Measurements from ENCODE around the gene SASS6. TPM values are rescaled to one million over a fixed set of nuclear protein-coding genes. Genes with fewer than 3 reads are reported as not detected.

Gene SASS6
- total RNA-seq, 1 experiment from 2014 or later: 16.8 TPM

DNA sequence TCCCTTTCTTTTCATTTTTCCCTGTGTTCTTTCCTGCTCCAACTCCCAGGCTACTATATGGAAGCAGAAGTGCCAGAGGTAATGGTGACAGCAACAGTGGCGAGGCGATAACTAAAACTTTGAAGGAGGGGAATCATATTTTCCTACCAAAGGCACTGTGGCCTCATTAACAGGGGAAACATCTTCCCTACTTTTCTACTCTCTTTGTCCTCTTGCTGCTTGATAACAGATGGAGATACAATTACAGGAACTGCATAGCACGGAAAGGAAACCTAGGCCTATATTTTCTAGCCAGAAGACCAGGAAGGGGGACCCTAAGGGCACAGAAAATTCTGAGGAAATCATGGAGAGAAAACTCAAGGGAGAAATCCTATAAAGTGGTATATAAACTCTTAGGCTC, 42.3 kb downstream of the SASS6 start:
- Histone ChIP-seq H3K27me3 (replicated peaks; ENCODE audit: insufficient read depth, low read depth, low read length, poor library complexity) (no peaks in the 10 kb centered on the region), H3K4me1 (ENCODE audit: insufficient read depth, low read length, poor library complexity, severe bottlenecking) (no peaks in the 10 kb centered on the region), H3K9me3 (ENCODE audit: low read depth, low read length, poor library complexity, severe bottlenecking) (no peaks in the 10 kb centered on the region), H3K27ac (ENCODE audit: low read depth, low read length, poor library complexity, severe bottlenecking) (no peak overlapping the region), H3K36me3 (ENCODE audit: insufficient read depth, low read length, poor library complexity, severe bottlenecking) (peaks cover 15% of the 10 kb centered on the region), H3K4me3 (ENCODE audit: low read depth, low read length, poor library complexity, severe bottlenecking) (no peak overlapping the region)
- CTCF ChIA-PET: no interaction called here
- no peak for DNase-seq (ENCODE audit: low spot score)
- TF ChIP-seq, protein P1, sequence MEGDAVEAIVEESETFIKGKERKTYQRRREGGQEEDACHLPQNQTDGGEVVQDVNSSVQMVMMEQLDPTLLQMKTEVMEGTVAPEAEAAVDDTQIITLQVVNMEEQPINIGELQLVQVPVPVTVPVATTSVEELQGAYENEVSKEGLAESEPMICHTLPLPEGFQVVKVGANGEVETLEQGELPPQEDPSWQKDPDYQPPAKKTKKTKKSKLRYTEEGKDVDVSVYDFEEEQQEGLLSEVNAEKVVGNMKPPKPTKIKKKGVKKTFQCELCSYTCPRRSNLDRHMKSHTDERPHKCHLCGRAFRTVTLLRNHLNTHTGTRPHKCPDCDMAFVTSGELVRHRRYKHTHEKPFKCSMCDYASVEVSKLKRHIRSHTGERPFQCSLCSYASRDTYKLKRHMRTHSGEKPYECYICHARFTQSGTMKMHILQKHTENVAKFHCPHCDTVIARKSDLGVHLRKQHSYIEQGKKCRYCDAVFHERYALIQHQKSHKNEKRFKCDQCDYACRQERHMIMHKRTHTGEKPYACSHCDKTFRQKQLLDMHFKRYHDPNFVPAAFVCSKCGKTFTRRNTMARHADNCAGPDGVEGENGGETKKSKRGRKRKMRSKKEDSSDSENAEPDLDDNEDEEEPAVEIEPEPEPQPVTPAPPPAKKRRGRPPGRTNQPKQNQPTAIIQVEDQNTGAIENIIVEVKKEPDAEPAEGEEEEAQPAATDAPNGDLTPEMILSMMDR (conservative IDR thresholded peaks at IDR 0.05; ENCODE audit: low read depth, low read length): no peak
- TF ChIP-seq EZH2 (IDR thresholded peaks at IDR 0.05; ENCODE audit: borderline replicate concordance, low read depth, low read length, poor library complexity, severe bottlenecking): no peak
- POLR2A ChIA-PET (ENCODE audit: low non-redundant PET): no interaction called here
- intact Hi-C loops (cut with micrococcal nuclease; ENCODE audit: unreplicated experiment): no loop called here
- BruUV-seq (replicated peaks): no TSS peak

DNA sequence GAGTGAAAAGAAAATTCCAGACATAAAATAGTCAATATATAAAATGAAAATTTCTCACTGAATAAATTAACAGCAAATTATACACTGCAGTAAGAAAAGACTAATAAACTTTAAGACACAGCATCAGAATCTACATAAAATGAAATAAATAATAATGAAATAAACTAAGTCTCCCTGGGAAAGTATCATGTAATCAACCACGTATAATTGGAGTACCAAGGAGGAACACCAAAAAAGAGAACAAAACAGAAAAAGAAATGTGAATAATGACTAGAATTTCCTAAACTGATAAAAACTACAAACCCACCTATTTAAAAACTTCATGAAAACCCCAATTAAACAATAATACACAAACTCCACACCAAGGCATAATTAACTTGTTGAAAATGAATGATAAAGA, 43.6 kb downstream of the SASS6 start:
- ChIA-PET CTCF (no interaction called here), POLR2A (ENCODE audit: low non-redundant PET) (no interaction called here)
- intact Hi-C loops (cut with micrococcal nuclease; ENCODE audit: unreplicated experiment): no loop called here
- H3K27ac ChIP-seq (ENCODE audit: low read depth, low read length, poor library complexity, severe bottlenecking): no peak overlapping the region
- DNase-seq (ENCODE audit: low spot score): no peak
- TF ChIP-seq EZH2 (IDR thresholded peaks at IDR 0.05; ENCODE audit: borderline replicate concordance, low read depth, low read length, poor library complexity, severe bottlenecking): no peak
- TF ChIP-seq, protein P1 (conservative IDR thresholded peaks at IDR 0.05; ENCODE audit: low read depth, low read length): no peak
- H3K4me3 ChIP-seq (ENCODE audit: low read depth, low read length, poor library complexity, severe bottlenecking): no peak overlapping the region
- H3K9me3 ChIP-seq (ENCODE audit: low read depth, low read length, poor library complexity, severe bottlenecking): no peaks in the 10 kb centered on the region
- H3K4me1 ChIP-seq (ENCODE audit: insufficient read depth, low read length, poor library complexity, severe bottlenecking): no peaks in the 10 kb centered on the region
- H3K36me3 ChIP-seq (ENCODE audit: insufficient read depth, low read length, poor library complexity, severe bottlenecking): peaks cover 25% of the 10 kb centered on the region
- no TSS peak for BruUV-seq (replicated peaks)
- no peaks in the 10 kb centered on the region for H3K27me3 ChIP-seq (replicated peaks; ENCODE audit: insufficient read depth, low read depth, low read length, poor library complexity)

DNA sequence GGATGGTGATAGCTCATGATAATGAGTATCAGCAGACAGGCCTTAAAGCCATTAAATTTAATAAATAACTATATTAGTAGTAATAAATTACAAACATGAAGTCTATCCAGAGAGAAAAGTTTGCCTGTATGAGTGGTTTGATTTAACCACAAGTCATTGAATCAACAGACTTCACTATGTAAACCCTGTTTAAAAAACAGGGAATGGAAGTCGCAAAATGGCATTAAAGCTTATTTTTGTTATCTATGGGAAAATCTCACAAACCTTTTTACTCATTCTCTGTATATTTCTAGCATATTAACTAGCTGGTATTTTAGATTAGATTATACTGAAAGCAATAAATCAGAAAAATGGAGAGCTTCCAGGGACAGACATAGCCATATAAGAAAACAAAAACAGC, 45.3 kb downstream of the SASS6 start:
- ChIA-PET POLR2A (ENCODE audit: low non-redundant PET) (no interaction called here), CTCF (no interaction called here)
- Histone ChIP-seq H3K27me3 (replicated peaks; ENCODE audit: insufficient read depth, low read depth, low read length, poor library complexity) (no peaks in the 10 kb centered on the region), H3K27ac (ENCODE audit: low read depth, low read length, poor library complexity, severe bottlenecking) (no peak overlapping the region), H3K4me3 (ENCODE audit: low read depth, low read length, poor library complexity, severe bottlenecking) (no peak overlapping the region), H3K9me3 (ENCODE audit: low read depth, low read length, poor library complexity, severe bottlenecking) (no peaks in the 10 kb centered on the region), H3K36me3 (ENCODE audit: insufficient read depth, low read length, poor library complexity, severe bottlenecking) (peaks cover 41% of the 10 kb centered on the region), H3K4me1 (ENCODE audit: insufficient read depth, low read length, poor library complexity, severe bottlenecking) (no peaks in the 10 kb centered on the region)
- no peak for TF ChIP-seq EZH2 (IDR thresholded peaks at IDR 0.05; ENCODE audit: borderline replicate concordance, low read depth, low read length, poor library complexity, severe bottlenecking)
- TF ChIP-seq, protein P1 (conservative IDR thresholded peaks at IDR 0.05; ENCODE audit: low read depth, low read length): no peak
- BruUV-seq (replicated peaks): no TSS peak
- intact Hi-C loops (cut with micrococcal nuclease; ENCODE audit: unreplicated experiment): no loop called here
- DNase-seq (ENCODE audit: low spot score): no peak
